GM12865 (cell line): ENCODE results near the gene TPRX1.
"Not testable (repeated sequence)": the region's sequence is repeated elsewhere in the genome, so short reads cannot be mapped to it uniquely, and the experiment has no call there.

Source experiments
- DNase-seq: peaks from one replicate; pipeline ENCODE4 v3.0.0; 2010; ENCODE audit warnings: low read depth
- H3K4me3 ChIP-seq: 2 replicates; pipeline ENCODE4 v1.5.1; 2011; ENCODE audit warnings: mild to moderate bottlenecking, low read depth, low read length, control low read depth
- CTCF ChIP-seq: IDR thresholded peaks from 2 replicates; pipeline ENCODE4 v1.5.1; 2011; ENCODE audit warnings: low read length, control low read depth, low read depth, inconsistent platforms; ENCODE audit not compliant: insufficient read depth; ENCODE audit errors: missing control alignments

TPRX1 gene

DNA sequence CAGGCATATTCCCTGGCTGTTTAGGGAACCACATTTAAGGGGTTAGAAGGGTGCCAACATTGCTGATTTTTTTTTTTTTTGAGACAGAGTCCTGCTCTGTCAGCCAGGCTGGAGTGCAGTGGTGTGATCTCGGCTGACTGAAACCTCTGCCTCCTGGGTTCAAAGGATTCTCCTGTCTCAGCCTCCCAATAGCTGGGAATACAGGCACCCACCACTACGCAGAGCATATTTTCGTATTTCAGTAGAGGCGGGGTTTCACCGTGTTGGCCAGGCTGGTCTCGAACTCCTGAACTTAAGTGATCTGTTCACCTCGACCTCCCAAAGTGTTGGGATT, 9.6 kb upstream of the TPRX1 start:
- DNase-seq: no peak
- H3K4me3 ChIP-seq: no peak overlapping the region
- TF ChIP-seq CTCF: no peak

DNA sequence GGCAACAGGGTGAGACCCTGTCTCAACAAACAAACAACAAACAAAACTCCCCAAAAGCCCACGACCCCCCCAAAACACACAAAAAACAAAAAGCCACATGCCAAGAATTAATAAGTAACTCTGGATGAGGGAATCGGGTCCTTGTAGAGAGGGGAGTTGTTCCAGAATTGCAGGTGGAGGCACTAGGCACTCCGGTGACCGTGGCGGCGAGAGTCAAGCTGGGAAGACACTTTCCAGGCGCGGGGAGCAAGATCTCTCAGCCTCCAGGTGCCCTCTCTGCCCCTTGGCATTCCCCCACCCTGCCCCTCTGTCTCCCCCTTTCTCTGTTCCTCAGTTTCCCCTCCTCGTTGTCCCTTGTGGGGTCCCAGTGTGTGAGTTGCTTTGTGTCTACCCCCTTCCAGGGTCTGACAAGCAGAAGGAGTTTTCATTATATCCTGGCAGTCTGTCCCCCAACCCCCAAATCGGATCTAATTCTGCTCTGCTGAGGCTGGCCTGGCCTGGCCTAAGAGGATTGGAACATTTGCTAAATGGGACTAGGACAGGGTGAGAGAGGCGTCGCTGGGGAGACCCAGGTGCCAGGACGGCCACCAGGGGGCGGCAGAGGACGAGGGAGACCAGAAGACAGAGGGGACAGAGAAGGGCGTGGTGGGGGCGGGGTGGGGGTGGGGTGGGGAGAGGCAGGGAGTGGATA, 9.1 kb upstream of the TPRX1 start:
- TF ChIP-seq CTCF: peak; percentile 74
- no peak overlapping the region for H3K4me3 ChIP-seq
- peak; percentile 70 for DNase-seq

DNA sequence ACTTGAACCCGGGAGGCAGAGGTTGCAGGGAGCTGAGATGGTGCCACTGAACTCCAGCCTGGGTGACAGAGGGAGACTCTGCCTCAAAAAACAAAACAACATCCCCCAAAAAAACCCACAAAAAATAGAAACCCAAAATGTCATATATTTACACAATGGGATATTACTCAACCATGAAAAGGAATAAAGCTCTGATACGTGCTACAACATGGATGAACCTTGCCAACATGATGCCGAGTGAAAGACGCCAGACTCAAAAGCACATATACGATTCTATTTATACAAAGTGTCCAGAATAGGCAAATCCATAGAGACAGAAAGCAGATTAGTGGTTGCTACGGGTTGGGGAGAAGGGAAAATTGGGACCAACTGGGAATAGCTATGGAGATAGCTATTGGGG, 2.1 kb upstream of the TPRX1 start:
- no peak overlapping the region for H3K4me3 ChIP-seq
- TF ChIP-seq CTCF: no peak
- DNase-seq: no peak

DNA sequence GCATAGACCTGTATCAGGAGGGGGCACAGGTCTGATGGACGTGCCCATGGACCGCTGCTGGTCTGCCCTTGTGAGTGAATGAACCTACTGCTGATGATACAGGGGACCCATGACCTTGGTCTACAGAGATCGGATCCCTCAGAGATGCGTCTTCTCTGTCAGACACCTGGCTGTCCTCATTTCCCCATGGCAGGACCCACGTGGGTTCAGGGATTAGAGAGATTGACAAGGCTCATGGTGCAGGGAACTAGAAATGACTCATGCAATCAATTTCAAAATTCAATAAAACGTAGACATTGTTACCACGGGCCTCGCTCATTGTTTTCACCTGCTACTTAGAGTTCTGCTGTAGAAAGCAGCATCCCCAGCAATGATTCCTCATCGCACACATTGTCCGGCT, 962 bp upstream of the TPRX1 start:
- TF ChIP-seq CTCF: no peak
- DNase-seq: no peak
- no peak overlapping the region for H3K4me3 ChIP-seq

- H3K4me3 ChIP-seq: not testable (repeated sequence)
These were observed 680 bp downstream of the TPRX1 start for GRCh38 chr19:47803671-47804070.

GRCh38 chr19:47803148-47803547, 1.2 kb downstream of the TPRX1 start:
- DNase-seq, H3K4me3 ChIP-seq: not testable (repeated sequence)

More at GRCh38 chr19:47803671-47804070, 680 bp downstream of the TPRX1 start:
- DNase-seq: not testable (repeated sequence)

GRCh38 chr19:47802521-47803043, 1.8 kb downstream of the TPRX1 start:
- DNase-seq: no peak
- no peak overlapping the region for H3K4me3 ChIP-seq
- TF ChIP-seq CTCF: no peak

DNA sequence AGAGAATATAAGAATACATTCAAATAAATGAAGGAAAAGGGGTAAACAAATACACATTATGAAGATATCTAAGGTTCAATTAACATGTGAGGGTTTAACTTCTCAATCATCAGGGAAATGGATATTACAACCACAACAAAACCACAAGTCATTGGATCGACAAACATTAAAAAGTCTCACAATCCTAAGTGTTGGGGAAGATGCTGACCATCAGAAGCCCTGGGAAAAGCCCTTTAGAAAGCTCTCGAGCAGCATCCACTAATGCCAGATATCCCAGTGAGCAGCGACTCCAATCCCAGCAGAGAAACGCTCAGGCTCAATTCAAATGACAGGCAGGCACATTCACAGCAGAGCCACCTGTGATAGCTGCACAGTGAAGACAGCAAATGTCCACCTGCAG, 3.1 kb downstream of the TPRX1 start:
- DNase-seq: no peak
- no peak overlapping the region for H3K4me3 ChIP-seq
- TF ChIP-seq CTCF: no peak
